CD4-positive, alpha-beta T cell (primary cell): ENCODE results near the gene CD8A. TPM values are rescaled to one million over a fixed set of nuclear protein-coding genes. Genes with fewer than 3 reads are reported as not detected.
A peak's percentile ranks its signal among the peaks of the same experiment; 100 is the strongest.
"Not testable (repeated sequence)": the region's sequence is repeated elsewhere in the genome, so short reads cannot be mapped to it uniquely, and the experiment has no call there.

Experiments used
- ATAC-seq: fragments of 200-7000 bp; cut with Tn5 transposase; one replicate; pipeline ENCODE4 v1.10.0; 2022; ENCODE audit warnings: mild to moderate bottlenecking; ENCODE audit not compliant: poor library complexity
- CTCF ChIA-PET: fragments of 350-600 bp; sonication (Branson Sonifier 250); formaldehyde crosslinking; loops from one replicate; lab custom pipeline; 2021; ENCODE audit warnings: antibody characterized with exemption, inconsistent platforms; lab: Charles Lee
- POLR2A ChIA-PET: fragments of 350-600 bp; sonication (Branson Sonifier 250); formaldehyde crosslinking; loops from one replicate; lab custom pipeline; 2021; ENCODE audit warnings: antibody characterized with exemption, inconsistent platforms; lab: Charles Lee
- DNase-seq, 14 experiments: peaks; one replicate each; pipeline ENCODE4 v3.0.0-alpha.2; 2013 to 2020; ENCODE audit warnings: mixed read lengths in 2 of 14
- H3K27ac ChIP-seq, 2 donors: one replicate each; pipeline versions ENCODE4 v1.5.1 to v1.7.0; 2013; ENCODE audit warnings: low read length in 2 of 2, low read depth in 1 of 2, mild to moderate bottlenecking in 1 of 2
- H3K27me3 ChIP-seq, 2 experiments: 1 replicate in 1 of 2; 2 replicates in 1 of 2; pipeline versions ENCODE4 v1.6.1 to v1.7.0; 2013; ENCODE audit warnings: low read length in 2 of 2, control low read depth in 1 of 2, mild to moderate bottlenecking in 1 of 2, moderate library complexity in 1 of 2; ENCODE audit not compliant: insufficient read depth in 2 of 2, control insufficient read depth in 1 of 2
- H3K36me3 ChIP-seq: one replicate; pipeline ENCODE4 v1.6.1; 2013; ENCODE audit warnings: low read length, control low read depth; ENCODE audit not compliant: insufficient read depth
- H3K4me1 ChIP-seq: one replicate; pipeline ENCODE4 v1.6.1; 2013; ENCODE audit warnings: low read length, control low read depth; ENCODE audit not compliant: insufficient read depth
- H3K4me3 ChIP-seq: one replicate; pipeline ENCODE4 v1.5.1; 2013; ENCODE audit warnings: mild to moderate bottlenecking, low read length, moderate library complexity
- H3K9me3 ChIP-seq, 2 experiments: 1 replicate in 1 of 2; 2 replicates in 1 of 2; pipeline versions ENCODE4 v1.6.1 to v1.7.0; 2013; ENCODE audit warnings: low read length in 2 of 2, mild to moderate bottlenecking in 2 of 2, control low read depth in 1 of 2, moderate library complexity in 1 of 2; ENCODE audit not compliant: control insufficient read depth in 1 of 2, insufficient read depth in 1 of 2
- H3K27ac Mint-ChIP-seq: one replicate; pipeline ENCODE4 v1.8.0; 2020; ENCODE audit warnings: mixed read lengths
- H3K27me3 Mint-ChIP-seq: one replicate; pipeline ENCODE4 v1.8.0; 2021; ENCODE audit warnings: mixed read lengths
- H3K36me3 Mint-ChIP-seq: one replicate; pipeline ENCODE4 v1.8.0; 2021; ENCODE audit warnings: low read depth, mixed read lengths
- H3K4me1 Mint-ChIP-seq: one replicate; pipeline ENCODE4 v1.8.0; 2021; ENCODE audit warnings: low read depth, mixed read lengths
- H3K4me3 Mint-ChIP-seq: one replicate; pipeline ENCODE4 v1.8.0; 2020; ENCODE audit warnings: mild to moderate bottlenecking, mixed read lengths
- H3K9me3 Mint-ChIP-seq: one replicate; pipeline ENCODE4 v1.8.0; 2020; ENCODE audit warnings: mixed read lengths
- intact Hi-C, 2 experiments: fragments of 100-400 bp; cut with DNase I in 1 of 2; cut with micrococcal nuclease in 1 of 2; formaldehyde crosslinking; loops; one replicate each; pipeline versions ENCODE4 v1.15.1 to v1.9.0; 2023 to 2025; cut with DNase I, micrococcal nuclease
- polyA plus RNA-seq, 2 donors: library from polyadenylated mRNA; unstranded; fragments of 120-200 nt; gene quantifications; one replicate each; pipeline ENCODE4 v1.2.1, GENCODE V29; 2013
- total RNA-seq, 174 experiments: library from RNA in 2 of 174; stranded (reverse) in 2 of 174; gene quantifications; one replicate each; pipeline ENCODE4 v1.2.3 and lab custom pipeline; 2021 to 2026
- TF ChIP-seq, protein P1 (sequence below): fragments of 200-600 bp; IDR thresholded peaks from one replicate; pipeline ENCODE4 v1.8.0; 2022; ENCODE audit warnings: antibody characterized with exemption, mild to moderate bottlenecking

The CD8A gene
- total RNA-seq: 1 to 10 TPM; 1.3 to 2.1 TPM
- polyA plus RNA-seq (2013, experiment 1 of 2): 3.8 TPM
- polyA plus RNA-seq (2013, experiment 2 of 2): 3.4 TPM
- 0 to 232 (median 0.56) reads per million in 172 experiments for total RNA-seq (lab: John Stamatoyannopoulos, UW)

DNA sequence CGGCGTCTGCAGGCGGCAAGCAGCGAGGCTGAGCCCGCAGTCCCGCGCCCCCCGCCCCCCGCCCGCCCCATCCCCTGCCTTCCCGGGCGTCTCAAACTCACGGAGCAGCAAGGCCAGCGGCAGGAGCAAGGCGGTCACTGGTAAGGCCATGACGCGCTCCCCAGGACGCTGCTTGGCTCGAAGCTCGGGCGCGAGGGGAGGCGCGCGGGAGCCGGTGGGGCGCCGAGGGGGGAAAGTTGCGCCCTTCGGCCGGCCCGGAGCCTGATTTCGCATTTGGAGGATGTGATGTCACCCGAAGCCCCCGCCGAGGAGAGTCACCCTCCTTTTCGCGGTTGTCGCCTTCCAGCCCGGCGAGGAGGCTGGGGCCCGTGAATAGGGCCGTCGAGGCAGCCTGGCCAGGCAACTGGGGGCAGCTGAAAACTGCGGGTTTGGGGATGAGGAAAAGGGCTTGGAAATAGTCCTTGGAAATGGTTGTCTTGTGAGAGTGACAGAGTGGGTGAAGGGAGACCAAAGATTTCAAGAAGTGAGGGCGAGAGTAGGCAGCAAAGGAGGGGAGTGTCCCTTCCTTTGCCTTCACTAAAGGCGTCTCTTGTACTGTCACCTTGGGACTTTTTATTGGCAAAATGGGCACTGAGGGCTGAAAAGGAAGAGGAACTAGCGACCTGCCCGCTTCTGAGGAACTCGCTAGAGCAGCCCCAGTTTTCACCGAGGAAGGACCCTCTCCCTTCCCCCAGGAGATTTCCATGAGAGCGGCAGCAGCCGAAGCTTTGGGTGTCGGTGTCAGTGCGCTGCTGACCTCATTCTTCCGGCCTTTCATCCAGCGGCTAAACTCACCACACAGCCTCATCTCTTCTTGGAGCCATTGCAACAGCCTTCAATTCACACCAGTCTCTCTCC, at the start of gene CD8A:
CD8A (minus strand) TSS at position 238 of the 897 bp plus-strand sequence; CDS start at position 150, 88 bp downstream.
- intact Hi-C loops: no loop called here
- peaks cover 5% of the 10 kb centered on the region for H3K9me3 Mint-ChIP-seq
- TF ChIP-seq, protein P1, sequence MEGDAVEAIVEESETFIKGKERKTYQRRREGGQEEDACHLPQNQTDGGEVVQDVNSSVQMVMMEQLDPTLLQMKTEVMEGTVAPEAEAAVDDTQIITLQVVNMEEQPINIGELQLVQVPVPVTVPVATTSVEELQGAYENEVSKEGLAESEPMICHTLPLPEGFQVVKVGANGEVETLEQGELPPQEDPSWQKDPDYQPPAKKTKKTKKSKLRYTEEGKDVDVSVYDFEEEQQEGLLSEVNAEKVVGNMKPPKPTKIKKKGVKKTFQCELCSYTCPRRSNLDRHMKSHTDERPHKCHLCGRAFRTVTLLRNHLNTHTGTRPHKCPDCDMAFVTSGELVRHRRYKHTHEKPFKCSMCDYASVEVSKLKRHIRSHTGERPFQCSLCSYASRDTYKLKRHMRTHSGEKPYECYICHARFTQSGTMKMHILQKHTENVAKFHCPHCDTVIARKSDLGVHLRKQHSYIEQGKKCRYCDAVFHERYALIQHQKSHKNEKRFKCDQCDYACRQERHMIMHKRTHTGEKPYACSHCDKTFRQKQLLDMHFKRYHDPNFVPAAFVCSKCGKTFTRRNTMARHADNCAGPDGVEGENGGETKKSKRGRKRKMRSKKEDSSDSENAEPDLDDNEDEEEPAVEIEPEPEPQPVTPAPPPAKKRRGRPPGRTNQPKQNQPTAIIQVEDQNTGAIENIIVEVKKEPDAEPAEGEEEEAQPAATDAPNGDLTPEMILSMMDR: no peak

DNA sequence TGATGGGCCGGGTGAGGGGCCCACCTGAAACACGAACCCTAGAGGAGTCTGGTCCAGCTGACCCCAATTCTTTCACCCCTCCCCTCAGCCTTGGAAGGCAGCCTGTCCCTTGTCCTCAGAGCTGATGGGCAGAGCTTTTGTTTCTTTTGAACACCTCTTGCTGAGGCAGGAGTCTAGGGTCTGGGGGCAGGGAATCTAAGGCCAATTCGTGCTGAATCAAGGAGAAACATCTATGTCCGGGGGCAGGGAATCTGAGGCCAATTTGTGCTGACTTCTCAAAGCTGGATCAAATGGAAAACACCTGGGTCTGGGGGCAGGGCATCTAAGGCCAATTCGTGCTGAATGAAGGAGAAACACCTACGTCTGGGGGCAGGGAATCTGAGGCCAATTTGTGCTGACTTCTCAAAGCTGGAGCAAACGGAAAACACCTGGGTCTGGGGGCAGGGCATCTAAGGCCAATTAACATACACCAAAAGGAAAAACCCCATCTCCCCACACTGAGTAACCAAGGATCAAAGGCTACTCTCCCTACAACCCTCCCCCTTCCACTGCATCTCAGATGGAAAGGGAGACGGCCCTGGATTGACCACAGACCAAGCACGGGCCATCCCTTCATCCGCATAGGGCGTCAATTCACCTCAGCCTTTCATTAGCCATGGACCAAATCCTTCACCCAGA, 49.3 kb upstream of the CD8A start:
- H3K9me3 ChIP-seq, H3K4me3 Mint-ChIP-seq, H3K27ac ChIP-seq, H3K36me3 Mint-ChIP-seq, H3K4me1 ChIP-seq, DNase-seq, H3K27ac Mint-ChIP-seq, H3K36me3 ChIP-seq, CTCF ChIA-PET, H3K9me3 Mint-ChIP-seq, intact Hi-C loops, H3K4me3 ChIP-seq, H3K27me3 ChIP-seq, H3K27me3 Mint-ChIP-seq, POLR2A ChIA-PET, ATAC-seq: not testable (repeated sequence)
- peaks cover 24% of the 10 kb centered on the region for H3K4me1 Mint-ChIP-seq

More for the DNA sequence above, at the start of gene CD8A:
- CTCF ChIA-PET: no interaction called here
- H3K9me3 ChIP-seq: peaks cover 7 to 12% of the 10 kb centered on the region in 2 experiments
- peaks cover 28% of the 10 kb centered on the region for H3K4me1 ChIP-seq
- H3K27ac ChIP-seq: no peak within 1 kb of the TSS
- POLR2A ChIA-PET: interaction anchor here (1.0 kb wide), 1 partner anchor 16 kb away, joined by 3 read pairs; no protein-coding TSS in a partner anchor
- H3K4me1 Mint-ChIP-seq: peaks cover 28% of the 10 kb centered on the region
- H3K36me3 Mint-ChIP-seq: peaks cover 10% of the 10 kb centered on the region
- DNase-seq (peak in 5 of 14 experiments; percentile 10 to 83 (median 31)), ATAC-seq (peak; percentile 33)
- H3K4me3 Mint-ChIP-seq: peak within 1 kb of the TSS; percentile 87
- H3K36me3 ChIP-seq: no peaks in the 10 kb centered on the region
- H3K27me3 ChIP-seq: peaks cover 57 to 65% of the 10 kb centered on the region in 2 experiments
- H3K27ac Mint-ChIP-seq: no peak within 1 kb of the TSS
- H3K27me3 Mint-ChIP-seq: peaks cover 74% of the 10 kb centered on the region
- peak within 1 kb of the TSS; percentile 40 for H3K4me3 ChIP-seq

DNA sequence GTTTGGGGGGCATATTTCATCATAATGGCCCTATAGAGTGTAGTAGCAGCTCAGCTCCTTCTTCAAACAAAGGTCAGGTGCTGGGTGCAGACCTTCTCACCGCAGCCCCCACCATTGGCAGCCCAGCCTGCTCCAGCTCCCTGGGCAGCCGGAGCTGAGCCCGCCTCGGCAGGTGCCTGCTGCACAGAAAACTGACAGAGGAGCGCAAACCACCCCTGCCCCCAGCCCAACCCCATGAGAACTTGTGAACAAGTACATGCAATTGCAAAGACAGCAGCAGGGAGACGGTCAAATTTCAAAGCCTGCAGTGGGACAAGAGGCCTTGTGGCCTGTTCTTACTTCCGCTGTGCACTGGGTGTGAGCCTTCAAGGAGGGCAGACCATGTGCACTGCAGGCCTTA, 48.7 kb upstream of the CD8A start:
- DNase-seq, H3K36me3 Mint-ChIP-seq, intact Hi-C loops, H3K4me1 ChIP-seq, H3K9me3 ChIP-seq, CTCF ChIA-PET, POLR2A ChIA-PET, H3K27me3 ChIP-seq, H3K4me3 ChIP-seq, H3K4me3 Mint-ChIP-seq, ATAC-seq, H3K27me3 Mint-ChIP-seq, H3K36me3 ChIP-seq, H3K9me3 Mint-ChIP-seq, H3K27ac ChIP-seq, H3K27ac Mint-ChIP-seq: not testable (repeated sequence)
- peaks cover 24% of the 10 kb centered on the region for H3K4me1 Mint-ChIP-seq

DNA sequence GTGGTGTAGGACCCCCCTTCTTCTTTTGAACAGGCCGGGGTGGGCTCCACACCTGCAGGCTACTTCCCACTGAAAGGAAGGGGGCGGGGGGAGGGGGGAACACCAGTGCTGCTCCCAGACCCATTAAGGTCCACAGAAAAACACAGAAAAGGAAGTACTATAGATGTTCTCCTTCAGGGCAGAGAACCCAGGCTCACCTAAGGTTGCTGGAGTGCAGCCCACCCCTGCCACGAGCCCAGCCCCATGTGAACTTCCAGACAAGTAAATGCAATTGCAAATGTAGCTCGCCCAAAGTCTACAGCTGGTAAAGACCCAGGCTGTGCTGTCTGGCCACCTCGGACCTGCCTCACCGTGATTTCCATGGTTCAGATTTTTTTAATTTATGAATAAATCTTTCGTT, 47.0 kb upstream of the CD8A start:
- Mint-ChIP-seq H3K27ac (peak overlapping the region; percentile 53), H3K4me1 (peaks cover 23% of the 10 kb centered on the region), H3K4me3 (peak overlapping the region; percentile 38)
- H3K4me1 ChIP-seq, H3K27me3 Mint-ChIP-seq, intact Hi-C loops, H3K9me3 ChIP-seq, CTCF ChIA-PET, H3K27ac ChIP-seq, H3K9me3 Mint-ChIP-seq, H3K4me3 ChIP-seq, H3K36me3 Mint-ChIP-seq, ATAC-seq, POLR2A ChIA-PET, H3K36me3 ChIP-seq, DNase-seq, H3K27me3 ChIP-seq: not testable (repeated sequence)

DNA sequence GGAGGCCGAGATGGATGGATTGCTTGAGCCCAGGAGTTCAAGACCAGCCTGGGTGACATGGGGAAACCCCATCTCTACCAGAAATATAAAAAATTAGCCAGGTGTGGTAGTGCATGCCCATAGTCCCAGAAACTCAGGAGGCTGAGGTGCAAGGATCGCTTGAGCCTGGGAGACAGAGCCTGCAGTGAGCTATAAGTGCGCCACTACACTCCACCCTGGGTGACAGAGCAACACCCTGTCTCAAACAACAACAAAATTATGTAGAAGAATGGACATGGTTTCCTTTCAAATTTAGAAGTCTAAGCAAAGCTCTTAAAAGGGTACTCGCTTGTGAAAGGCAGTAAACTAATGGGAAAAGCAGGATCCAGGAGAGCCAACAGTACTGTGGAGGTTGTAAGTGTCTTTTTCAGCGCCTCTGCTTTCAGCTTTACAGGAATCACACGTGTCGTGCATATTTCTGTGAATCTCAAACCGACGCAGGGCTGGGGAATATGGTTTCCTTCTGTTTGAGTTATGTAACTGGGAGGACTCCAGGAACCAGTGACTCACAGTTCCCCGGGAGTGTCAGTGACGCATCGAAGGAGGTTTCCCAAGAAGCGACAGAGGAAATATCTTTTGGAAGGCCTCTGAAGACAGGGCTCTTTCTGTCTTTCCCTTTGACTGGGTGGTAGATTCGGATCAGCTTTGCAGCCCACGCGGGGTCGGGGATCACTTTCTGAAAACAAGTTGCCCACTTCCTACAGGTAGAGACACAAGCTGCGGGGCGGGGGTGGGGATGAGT, 46.4 kb upstream of the CD8A start:
- H3K4me3 ChIP-seq, H3K36me3 Mint-ChIP-seq, H3K36me3 ChIP-seq, H3K9me3 ChIP-seq, intact Hi-C loops, H3K4me1 ChIP-seq, H3K27me3 ChIP-seq, CTCF ChIA-PET, H3K9me3 Mint-ChIP-seq, H3K27me3 Mint-ChIP-seq, H3K27ac ChIP-seq: not testable (repeated sequence)
- peak overlapping the region; percentile 53 for H3K27ac Mint-ChIP-seq
- POLR2A ChIA-PET: interaction anchor here (1.0 kb wide), 1 partner anchor 11 kb away, joined by 3 read pairs; no protein-coding TSS in a partner anchor
- DNase-seq: peak in 5 of 14 experiments; percentile 8 to 67 (median 54)
- ATAC-seq: peak; percentile 44
- H3K4me1 Mint-ChIP-seq: peaks cover 17% of the 10 kb centered on the region
- peak overlapping the region; percentile 67 for H3K4me3 Mint-ChIP-seq
